Caco-2 (cell line): ENCODE measurements around the gene NT5E. TPM values are rescaled to one million over a fixed set of nuclear protein-coding genes. Genes with fewer than 3 reads are reported as not detected.

Source experiments
- BruUV-seq: library from RNA; stranded (reverse); fragments of 400-500 nt; replicated peaks from 2 replicates; lab custom pipeline; 2021; lab: Mats Ljungman, UMichigan
- CTCF ChIA-PET: fragments of 300-600 bp; sonication (Branson Sonifier 250); formaldehyde crosslinking; loops from one replicate; lab custom pipeline; 2022; ENCODE audit warnings: antibody characterized with exemption; lab: Charles Lee
- POLR2A ChIA-PET: fragments of 300-600 bp; sonication (Branson Sonifier 250); formaldehyde crosslinking; loops from one replicate; lab custom pipeline; 2022; ENCODE audit warnings: antibody characterized with exemption; lab: Charles Lee
- DNase-seq, 2 experiments: peaks; one replicate each; pipeline versions ENCODE4 v3.0.0 to v3.0.0-alpha.2; 2020 to 2022
- H3K27me3 ChIP-seq: replicated peaks from 2 replicates; pipeline ENCODE4 v1.6.0; 2011; ENCODE audit warnings: low read length; ENCODE audit not compliant: control insufficient read depth, insufficient read depth
- H3K36me3 ChIP-seq: 2 replicates; pipeline ENCODE4 v1.5.1; 2011; ENCODE audit warnings: low read length; ENCODE audit not compliant: control insufficient read depth, insufficient read depth
- H3K4me1 ChIP-seq: fragments of 250-450 bp; sonication (Bioruptor Pico); 2 replicates; pipeline ENCODE4 v1.5.1; 2020; ENCODE audit warnings: mild to moderate bottlenecking
- H3K4me3 ChIP-seq: 2 replicates; pipeline ENCODE4 v1.5.1; 2011; ENCODE audit warnings: low read depth, mild to moderate bottlenecking, control low read depth, low read length
- H3K9me3 ChIP-seq: fragments of 250-450 bp; sonication (Bioruptor Pico); 2 replicates; pipeline ENCODE4 v1.5.1; 2020; ENCODE audit warnings: mild to moderate bottlenecking, moderate library complexity
- H3K27ac Mint-ChIP-seq: one replicate; pipeline ENCODE4 v1.8.0; 2022; ENCODE audit warnings: mixed read lengths; ENCODE audit not compliant: unreplicated experiment
- H3K27me3 Mint-ChIP-seq: one replicate; pipeline ENCODE4 v1.8.0; 2022; ENCODE audit warnings: mixed read lengths; ENCODE audit not compliant: insufficient read depth, unreplicated experiment
- H3K36me3 Mint-ChIP-seq: one replicate; pipeline ENCODE4 v1.8.0; 2022; ENCODE audit warnings: mild to moderate bottlenecking, mixed read lengths; ENCODE audit not compliant: insufficient read depth, unreplicated experiment
- H3K4me1 Mint-ChIP-seq: one replicate; pipeline ENCODE4 v1.8.0; 2022; ENCODE audit warnings: low read depth, mixed read lengths; ENCODE audit not compliant: unreplicated experiment
- H3K4me3 Mint-ChIP-seq: one replicate; pipeline ENCODE4 v1.8.0; 2022; ENCODE audit warnings: mild to moderate bottlenecking, moderate library complexity, mixed read lengths; ENCODE audit not compliant: unreplicated experiment
- H3K9me3 Mint-ChIP-seq: one replicate; pipeline ENCODE4 v1.8.0; 2022; ENCODE audit warnings: mixed read lengths; ENCODE audit not compliant: unreplicated experiment
- CTCF ChIP-seq, 2 experiments: fragments of 200-600 bp in 1 of 2; IDR thresholded peaks; 1 replicate in 1 of 2; 2 replicates in 1 of 2; pipeline versions ENCODE4 v1.5.1 to v1.8.0; 2011 to 2022; ENCODE audit warnings: antibody characterized with exemption in 1 of 2, control low read depth in 1 of 2, inconsistent platforms in 1 of 2, low read depth in 1 of 2, low read length in 1 of 2, mild to moderate bottlenecking in 1 of 2, moderate library complexity in 1 of 2; ENCODE audit not compliant: insufficient read depth in 1 of 2, severe bottlenecking in 1 of 2, unreplicated experiment in 1 of 2
- intact Hi-C: fragments of 100-400 bp; cut with micrococcal nuclease; formaldehyde crosslinking; loops from one replicate; pipeline ENCODE4 v1.10.0; 2022; ENCODE audit not compliant: unreplicated experiment
- total RNA-seq: library from RNA; stranded (reverse); gene quantifications from 2 replicates; pipeline ENCODE4 v1.2.3, GENCODE V29; 2022

NT5E gene
- total RNA-seq, 1 experiment from 2014 or later = 1.0 TPM

DNA sequence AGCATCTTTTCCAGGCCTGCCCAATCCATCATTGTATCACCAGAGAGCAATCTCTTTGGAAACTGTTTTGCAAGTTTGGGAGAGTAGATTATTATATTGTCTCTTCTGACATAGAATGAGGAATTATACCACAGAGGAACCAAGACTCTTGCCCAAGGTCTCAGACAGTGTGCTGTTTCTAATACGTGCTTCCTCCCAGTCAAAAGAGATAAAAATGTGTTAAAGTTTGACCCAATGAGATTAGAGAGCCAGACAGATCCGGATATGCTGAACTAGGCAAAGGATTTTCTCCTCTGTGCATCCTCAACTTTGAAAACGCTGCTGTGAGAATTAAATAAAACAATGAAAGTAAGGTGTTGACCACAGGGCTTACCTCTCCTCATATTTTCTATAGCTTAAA, 18.6 kb upstream of the NT5E start:
- Mint-ChIP-seq H3K36me3 (no peaks in the 10 kb centered on the region), H3K27me3 (no peaks in the 10 kb centered on the region), H3K9me3 (no peaks in the 10 kb centered on the region), H3K27ac (no peak overlapping the region), H3K4me1 (no peaks in the 10 kb centered on the region), H3K4me3 (no peak overlapping the region)
- intact Hi-C loops = no loop called here
- Histone ChIP-seq H3K4me1 (no peaks in the 10 kb centered on the region), H3K36me3 (no peaks in the 10 kb centered on the region), H3K27me3 (no peaks in the 10 kb centered on the region), H3K9me3 (peaks cover 4% of the 10 kb centered on the region; the same call in 1 of the 2 replicates), H3K4me3 (no peak overlapping the region)
- ChIA-PET CTCF (no interaction called here), POLR2A (no interaction called here)
- DNase-seq = no peak
- BruUV-seq = no TSS peak
- no peak for TF ChIP-seq CTCF (IDR thresholded peaks at IDR 0.05; ENCODE audit: insufficient read depth in 1 of 2, low read depth in 1 of 2, low read length in 1 of 2, severe bottlenecking in 1 of 2, unreplicated experiment in 1 of 2)

- H3K4me3 Mint-ChIP-seq = no peak overlapping the region
- H3K9me3 Mint-ChIP-seq = no peaks in the 10 kb centered on the region
- no peak for DNase-seq
Observed at GRCh38 chr6:85432554-85432953, 17.3 kb upstream of the NT5E start.

GRCh38 chr6:85435851-85436250, 14.0 kb upstream of the NT5E start:
- no TSS peak for BruUV-seq
- no peak for TF ChIP-seq CTCF (IDR thresholded peaks at IDR 0.05; ENCODE audit: insufficient read depth in 1 of 2, low read depth in 1 of 2, low read length in 1 of 2, severe bottlenecking in 1 of 2, unreplicated experiment in 1 of 2)
- POLR2A ChIA-PET = no interaction called here
- Histone ChIP-seq H3K4me3 (no peak overlapping the region), H3K36me3 (no peaks in the 10 kb centered on the region), H3K4me1 (no peaks in the 10 kb centered on the region), H3K27me3 (no peaks in the 10 kb centered on the region), H3K9me3 (peaks cover 4% of the 10 kb centered on the region; the same call in 1 of the 2 replicates)
- CTCF ChIA-PET = no interaction called here
- Mint-ChIP-seq H3K27me3 (no peaks in the 10 kb centered on the region), H3K27ac (no peak overlapping the region), H3K4me3 (no peak overlapping the region), H3K9me3 (peaks cover 6% of the 10 kb centered on the region), H3K4me1 (no peaks in the 10 kb centered on the region), H3K36me3 (no peaks in the 10 kb centered on the region)
- intact Hi-C loops = no loop called here
- DNase-seq = no peak

More at GRCh38 chr6:85432554-85432953, 17.3 kb upstream of the NT5E start:
- Histone ChIP-seq H3K4me1 (no peaks in the 10 kb centered on the region), H3K4me3 (no peak overlapping the region), H3K36me3 (no peaks in the 10 kb centered on the region), H3K9me3 (peaks cover 4% of the 10 kb centered on the region; the same call in 1 of the 2 replicates), H3K27me3 (no peaks in the 10 kb centered on the region)
- Mint-ChIP-seq H3K27me3 (no peaks in the 10 kb centered on the region), H3K4me1 (no peaks in the 10 kb centered on the region), H3K36me3 (no peaks in the 10 kb centered on the region), H3K27ac (no peak overlapping the region)
- TF ChIP-seq CTCF (IDR thresholded peaks at IDR 0.05; ENCODE audit: insufficient read depth in 1 of 2, low read depth in 1 of 2, low read length in 1 of 2, severe bottlenecking in 1 of 2, unreplicated experiment in 1 of 2) = no peak
- ChIA-PET CTCF (no interaction called here), POLR2A (no interaction called here)
- intact Hi-C loops = no loop called here
- no TSS peak for BruUV-seq
